Measurements from ENCODE around the gene CCDC136. TPM values are rescaled to one million over a fixed set of nuclear protein-coding genes. Genes with fewer than 3 reads are reported as not detected.

The CCDC136 gene
- total and polyA plus RNA-seq, 2 experiments from 2014 or later: 27.1 to 55.7 TPM

GRCh38 chr7:128758553-128758952 lies 33.2 kb upstream of the CCDC136 start:
- Histone ChIP-seq H4K20me1 (replicated peaks; ENCODE audit: insufficient read depth) (peaks cover 60% of the 10 kb centered on the region), H3K9me2 (ENCODE audit: insufficient read depth) (no peaks in the 10 kb centered on the region), H3K79me2 (replicated peaks; ENCODE audit: insufficient read depth) (peaks cover 18% of the 10 kb centered on the region), H3K36me3 (ENCODE audit: insufficient read depth) (peaks cover 67% of the 10 kb centered on the region), H3K4me2 (no peak overlapping the region), H3K4me1 (ENCODE audit: insufficient read depth) (no peaks in the 10 kb centered on the region), H3K4me3 (no peak overlapping the region), H3F3A (replicated peaks; ENCODE audit: low read depth) (peaks cover 8% of the 10 kb centered on the region; the same call in 1 of the 2 replicates), H3K27me3 (ENCODE audit: insufficient read depth) (no peaks in the 10 kb centered on the region), H2AFZ (no peak overlapping the region), H3K27ac (ENCODE audit: low read depth) (no peak overlapping the region)
- no peak for DNase-seq (ENCODE audit: low spot score)
- Mint-ChIP-seq H3K27ac (no peak overlapping the region), H3K9me3 (no peaks in the 10 kb centered on the region), H3K4me1 (no peaks in the 10 kb centered on the region), H3K36me3 (ENCODE audit: low read depth) (peaks cover 64% of the 10 kb centered on the region), H3K4me3 (no peak overlapping the region), H3K27me3 (ENCODE audit: insufficient read depth, low read depth, poor library complexity) (peaks cover 1% of the 10 kb centered on the region)
- TF ChIP-seq EZH2phosphoT487 (IDR thresholded peaks at IDR 0.05; ENCODE audit: unreplicated experiment) (no peak), ZNF331 (CRISPR knock-in tag; IDR thresholded peaks at IDR 0.05; ENCODE audit: low read depth) (no peak), ZNF462 (CRISPR knock-in tag; IDR thresholded peaks at IDR 0.05) (no peak)
- no peak for ATAC-seq

- H3K27ac ChIP-seq (ENCODE audit: low read depth): no peak overlapping the region
- no peaks in the 10 kb centered on the region for H3K4me1 Mint-ChIP-seq
- H3K79me2 ChIP-seq (replicated peaks; ENCODE audit: insufficient read depth): peaks cover 12% of the 10 kb centered on the region
- H3K4me2 ChIP-seq: no peak overlapping the region
- H3K4me3 ChIP-seq: no peak overlapping the region
- H3K4me1 ChIP-seq (ENCODE audit: insufficient read depth): no peaks in the 10 kb centered on the region
- peaks cover 56% of the 10 kb centered on the region for H4K20me1 ChIP-seq (replicated peaks; ENCODE audit: insufficient read depth)
- H3K36me3 ChIP-seq (ENCODE audit: insufficient read depth): peaks cover 65% of the 10 kb centered on the region
- no peak overlapping the region for H2AFZ ChIP-seq
- no peaks in the 10 kb centered on the region for H3K27me3 ChIP-seq (ENCODE audit: insufficient read depth)
- H3F3A ChIP-seq (replicated peaks; ENCODE audit: low read depth): peaks cover 8% of the 10 kb centered on the region; the same call in 1 of the 2 replicates
- no peak for DNase-seq (ENCODE audit: low spot score)
- peaks cover 63% of the 10 kb centered on the region for H3K36me3 Mint-ChIP-seq (ENCODE audit: low read depth)
- no peak overlapping the region for H3K4me3 Mint-ChIP-seq
- H3K9me3 Mint-ChIP-seq: no peaks in the 10 kb centered on the region
- peaks cover 1% of the 10 kb centered on the region for H3K27me3 Mint-ChIP-seq (ENCODE audit: insufficient read depth, low read depth, poor library complexity)
- TF ChIP-seq CREB1 (CRISPR knock-in tag; IDR thresholded peaks at IDR 0.05; ENCODE audit: low read depth): no peak
- H3K27ac Mint-ChIP-seq: no peak overlapping the region
- no peak for ATAC-seq
- no peaks in the 10 kb centered on the region for H3K9me2 ChIP-seq (ENCODE audit: insufficient read depth)
Measured at GRCh38 chr7:128759242-128759641, 32.5 kb upstream of the CCDC136 start.

All from GM23338 (cell line).